EL (cell line): ENCODE data around the gene SPEF1.
A peak's percentile ranks its signal among the peaks of the same experiment; 100 is the strongest.
"Not testable (repeated sequence)": the region's sequence is repeated elsewhere in the genome, so short reads cannot be mapped to it uniquely, and the experiment has no call there.

Experiments used
- DNase-seq: peaks from one replicate; pipeline ENCODE4 v3.0.0-alpha.2; 2016

The SPEF1 gene

DNA sequence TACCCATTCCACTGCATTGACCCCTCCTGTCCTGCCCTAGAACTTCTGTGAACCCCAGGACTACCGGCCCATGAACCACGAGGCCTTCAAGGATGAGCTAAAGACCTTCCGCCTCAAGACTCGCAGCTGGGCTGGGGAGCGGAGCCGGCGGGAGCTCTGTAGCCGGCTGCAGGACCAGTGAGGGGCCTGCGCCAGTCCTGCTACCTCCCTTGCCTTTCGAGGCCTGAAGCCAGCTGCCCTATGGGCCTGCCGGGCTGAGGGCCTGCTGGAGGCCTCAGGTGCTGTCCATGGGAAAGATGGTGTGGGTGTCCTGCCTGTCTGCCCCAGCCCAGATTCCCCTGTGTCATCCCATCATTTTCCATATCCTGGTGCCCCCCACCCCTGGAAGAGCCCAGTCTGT is 23.5 kb upstream of the SPEF1 start:
- no peak for DNase-seq

DNA sequence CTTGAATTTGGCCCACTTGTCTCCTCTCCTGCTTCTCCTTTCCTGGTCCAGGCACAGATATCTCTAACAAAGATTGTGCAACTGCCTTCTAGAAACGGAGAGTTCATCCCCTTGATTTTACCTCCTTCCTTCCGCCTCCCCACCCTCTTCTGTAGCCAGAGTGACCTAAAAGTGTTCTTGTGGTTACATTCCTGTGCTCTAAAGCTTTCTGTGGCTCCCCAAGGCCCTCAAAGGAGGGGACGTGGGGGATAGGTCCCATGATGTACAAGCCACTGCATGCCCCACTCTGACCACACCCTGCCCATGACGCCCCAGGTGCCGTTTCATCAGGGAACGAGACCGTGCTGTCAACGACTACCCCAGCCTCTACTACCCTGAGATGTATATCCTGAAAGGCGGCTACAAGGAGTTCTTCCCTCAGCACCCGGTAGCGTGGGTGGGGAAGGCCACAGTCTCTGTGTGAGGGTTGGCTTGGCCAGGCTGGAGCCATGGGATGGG is 23.1 kb upstream of the SPEF1 start:
- DNase-seq = no peak

DNA sequence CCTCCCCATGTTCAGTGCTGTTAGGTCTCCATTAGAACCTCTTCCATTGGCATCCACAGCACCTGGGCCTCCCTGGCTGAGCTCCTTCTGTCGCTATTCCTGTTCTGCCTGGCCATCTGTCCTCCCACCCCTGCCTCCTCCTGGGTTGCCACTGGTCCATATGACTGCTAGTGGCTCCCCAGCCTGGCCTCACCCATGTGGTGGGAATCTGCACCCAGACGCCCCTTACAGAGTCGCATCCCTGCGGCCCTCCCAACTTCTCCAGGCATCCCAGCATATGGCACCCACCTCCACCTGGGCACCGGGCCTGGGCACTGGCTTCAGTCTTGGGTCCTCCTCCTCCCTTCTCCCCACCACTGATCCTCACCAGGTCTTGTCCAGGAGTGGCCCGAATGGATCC is 22.6 kb upstream of the SPEF1 start:
- no peak for DNase-seq

DNA sequence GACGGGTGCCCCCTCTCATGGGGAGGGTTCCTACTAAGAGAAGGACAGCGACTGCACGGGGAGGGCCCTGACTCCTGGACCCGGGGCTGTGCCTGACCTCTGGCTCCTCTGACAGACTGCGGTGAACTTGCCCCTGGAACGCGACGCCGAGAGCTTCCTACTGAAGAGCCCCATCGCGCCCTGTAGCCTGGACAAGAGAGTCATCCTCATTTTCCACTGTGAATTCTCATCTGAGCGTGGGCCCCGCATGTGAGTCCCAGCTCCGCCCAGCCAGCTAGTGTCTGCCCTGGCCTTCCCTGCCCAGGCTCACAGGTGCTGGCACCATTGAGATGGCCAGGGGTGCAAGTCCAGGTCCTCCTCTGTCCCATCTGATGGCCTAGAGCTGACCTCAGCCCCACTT is 22.0 kb upstream of the SPEF1 start:
- no peak for DNase-seq

DNA sequence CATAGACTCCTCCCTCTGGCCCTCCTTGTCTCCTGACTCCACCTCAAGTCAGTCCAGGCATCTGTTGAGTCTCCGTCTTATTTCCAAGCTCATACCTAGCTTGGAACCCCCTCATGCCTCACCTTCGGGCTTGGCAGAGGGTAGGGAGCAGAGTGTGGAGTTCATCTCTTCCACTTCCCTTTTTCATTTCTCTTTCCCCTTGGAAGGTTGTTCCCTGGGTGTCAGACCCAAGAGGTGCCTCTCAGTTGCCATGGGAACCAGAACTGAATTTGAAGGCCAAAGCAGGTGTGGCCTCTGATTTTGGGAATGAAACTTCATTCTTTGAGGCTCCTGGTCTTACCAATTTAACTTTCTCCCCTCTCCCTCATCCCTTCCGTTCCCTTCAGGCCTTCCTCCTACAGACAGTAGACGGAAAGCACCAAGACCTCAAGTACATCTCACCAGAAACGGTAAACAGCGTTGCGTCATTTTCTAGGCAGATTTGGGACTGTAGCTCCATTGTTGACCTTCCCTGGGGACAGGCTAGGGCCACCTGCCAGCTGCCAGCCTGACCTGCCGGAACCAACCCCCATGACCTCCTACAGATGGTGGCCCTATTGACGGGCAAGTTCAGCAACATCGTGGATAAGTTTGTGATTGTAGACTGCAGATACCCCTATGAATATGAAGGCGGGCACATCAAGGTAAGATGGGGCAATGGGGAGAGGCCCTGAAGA is 21.4 kb upstream of the SPEF1 start:
- no peak for DNase-seq

DNA sequence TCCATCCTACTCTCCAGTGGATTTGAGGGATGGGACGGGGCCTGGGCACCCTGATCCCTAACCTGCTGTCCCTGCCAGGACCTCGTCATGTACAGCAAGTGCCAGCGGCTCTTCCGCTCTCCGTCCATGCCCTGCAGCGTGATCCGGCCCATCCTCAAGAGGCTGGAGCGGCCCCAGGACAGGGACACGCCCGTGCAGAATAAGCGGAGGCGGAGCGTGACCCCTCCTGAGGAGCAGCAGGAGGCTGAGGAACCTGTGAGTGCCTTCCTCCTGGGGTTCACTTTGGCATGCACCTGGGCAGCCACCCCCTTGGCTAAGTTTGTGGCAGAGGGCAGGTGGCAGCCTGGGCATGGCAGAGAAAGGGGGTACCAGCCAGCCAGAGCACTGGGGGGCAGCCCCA is 20.6 kb upstream of the SPEF1 start:
- no peak for DNase-seq

DNA sequence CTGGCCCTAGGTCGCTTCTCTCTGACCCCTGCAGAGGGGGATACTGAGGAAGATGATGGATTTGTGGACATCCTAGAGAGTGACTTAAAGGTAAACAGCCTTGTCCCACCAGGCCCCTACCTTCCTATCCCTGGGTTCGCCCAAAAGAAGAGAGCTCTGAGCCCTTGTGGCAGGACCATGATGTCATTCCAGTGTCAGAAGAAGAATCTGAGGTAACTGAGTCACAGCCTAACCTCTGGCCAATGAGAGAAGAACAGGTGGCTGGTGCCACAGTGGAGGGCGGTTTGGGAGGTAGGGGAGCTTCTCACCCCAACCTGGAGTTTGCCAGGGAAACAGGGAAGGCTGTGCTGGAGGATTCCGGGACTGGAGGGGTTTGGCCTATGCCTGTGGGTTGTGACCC is 20.1 kb upstream of the SPEF1 start:
- DNase-seq = no peak

DNA sequence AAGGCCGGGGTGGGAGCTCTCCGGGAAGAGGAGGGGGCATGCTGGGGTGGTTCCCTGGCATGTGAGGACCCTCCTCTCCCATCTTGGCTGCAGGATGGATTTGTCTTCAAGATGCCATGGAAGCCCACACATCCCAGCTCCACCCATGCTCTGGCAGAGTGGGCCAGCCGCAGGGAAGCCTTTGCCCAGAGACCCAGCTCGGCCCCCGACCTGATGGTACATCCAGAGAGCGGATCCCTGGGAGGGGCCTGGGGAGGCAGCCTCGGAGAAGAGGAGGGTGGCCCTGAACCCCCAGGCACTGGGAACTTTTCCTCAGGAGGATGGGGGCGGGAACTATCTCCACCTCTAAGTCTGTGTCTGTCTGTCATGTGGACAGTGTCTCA is 19.6 kb upstream of the SPEF1 start:
- no peak for DNase-seq

DNA sequence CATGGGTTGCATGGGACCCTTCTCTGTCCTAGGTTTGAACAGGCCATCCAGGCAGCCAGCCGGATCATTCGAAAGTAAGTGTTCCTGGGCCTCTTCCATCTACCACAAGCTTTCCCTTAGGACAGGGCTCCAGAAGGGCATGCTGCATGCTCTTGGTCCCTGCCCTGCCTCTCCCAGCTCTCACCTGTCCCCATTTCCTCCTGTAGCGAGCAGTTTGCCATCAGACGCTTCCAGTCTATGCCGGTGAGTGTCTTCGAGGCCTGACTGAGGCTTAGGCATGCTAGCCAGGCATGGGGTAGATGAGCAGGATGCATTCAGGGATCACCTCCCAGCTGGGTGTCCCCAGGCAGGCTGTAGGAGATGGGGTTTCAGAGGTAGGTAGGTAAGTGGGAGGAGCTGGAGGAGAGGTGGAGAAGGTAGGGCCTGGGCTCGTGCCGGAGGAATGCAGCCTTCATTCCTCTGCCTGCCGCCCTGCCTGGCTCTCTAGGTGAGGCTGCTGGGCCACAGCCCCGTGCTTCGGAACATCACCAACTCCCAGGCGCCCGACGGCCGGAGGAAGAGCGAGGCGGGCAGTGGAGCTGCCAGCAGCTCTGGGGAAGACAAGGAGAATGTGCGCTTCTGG is 19.1 kb upstream of the SPEF1 start:
- no peak for DNase-seq

DNA sequence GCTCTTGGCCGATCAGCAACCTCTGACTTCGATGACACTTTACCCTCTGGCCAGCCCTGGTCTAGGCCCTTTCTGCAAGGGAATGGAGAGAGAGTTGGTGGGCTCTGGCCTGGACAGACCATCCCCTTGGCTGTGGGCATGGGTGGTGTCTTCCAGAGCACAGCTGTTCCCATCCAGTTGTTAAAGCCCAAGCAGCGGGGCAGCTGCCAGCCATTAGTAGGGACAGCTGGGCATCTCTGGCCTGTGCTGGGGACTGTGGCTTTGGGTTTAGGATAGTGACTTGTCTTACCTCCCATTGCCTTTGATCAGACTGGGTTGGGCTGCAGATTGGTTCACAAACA is 17.6 kb upstream of the SPEF1 start:
- no peak for DNase-seq

DNA sequence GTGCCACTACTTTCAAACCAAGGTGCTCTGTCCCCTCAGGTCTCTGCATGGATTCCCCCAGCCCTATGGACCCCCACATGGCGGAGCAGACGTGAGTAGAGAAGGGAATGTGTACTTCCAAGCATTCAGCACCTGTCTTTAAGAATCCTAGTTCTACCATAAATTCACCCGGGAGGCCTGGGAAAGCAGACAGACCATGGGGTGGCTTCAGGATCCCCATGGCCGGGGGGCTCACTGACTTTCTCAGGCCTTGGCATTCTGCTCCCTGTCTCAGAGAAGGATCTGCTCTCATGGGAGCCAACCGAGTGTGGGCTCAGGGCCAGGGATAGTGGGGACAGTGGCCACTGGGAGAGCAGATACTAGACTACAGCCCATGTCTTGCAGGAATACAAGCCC is 17.1 kb upstream of the SPEF1 start:
- no peak for DNase-seq

DNA sequence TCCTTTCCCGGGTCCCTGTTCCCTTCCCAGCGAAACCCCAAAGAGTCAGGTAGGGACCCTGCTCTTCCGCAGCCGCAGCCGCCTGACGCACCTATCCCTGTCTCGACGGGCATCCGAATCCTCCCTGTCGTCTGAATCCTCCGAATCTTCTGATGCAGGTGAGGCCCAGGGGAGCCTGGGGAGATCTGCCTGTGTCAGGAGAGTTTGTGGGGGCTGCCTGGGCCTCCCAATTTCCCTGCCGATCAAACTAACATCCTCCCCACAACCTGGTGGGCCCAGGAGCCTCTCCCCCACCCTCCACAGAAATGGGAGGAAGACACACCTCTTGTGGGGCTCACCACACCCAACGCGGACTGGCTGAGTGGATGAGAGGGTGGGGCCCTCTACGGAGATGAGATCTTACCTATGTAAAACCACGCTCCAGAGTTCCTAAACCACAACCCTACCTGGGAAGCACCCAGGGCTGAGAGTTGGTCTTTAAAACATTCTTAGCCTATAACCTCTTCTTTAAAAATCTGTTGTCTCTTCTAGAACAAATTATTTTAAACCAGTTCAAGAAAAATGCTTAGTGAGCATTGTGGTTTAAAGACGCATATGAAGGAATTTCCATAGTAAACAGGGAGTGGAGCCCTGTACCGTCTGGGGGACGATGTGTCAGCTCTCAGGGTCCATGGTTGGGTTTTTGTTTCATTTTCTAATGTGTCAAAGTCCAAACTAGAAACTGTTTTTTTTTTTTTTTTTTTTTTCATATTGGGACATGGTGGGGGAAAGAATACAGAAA is 16.5 kb upstream of the SPEF1 start:
- peak; percentile 57 for DNase-seq

DNA sequence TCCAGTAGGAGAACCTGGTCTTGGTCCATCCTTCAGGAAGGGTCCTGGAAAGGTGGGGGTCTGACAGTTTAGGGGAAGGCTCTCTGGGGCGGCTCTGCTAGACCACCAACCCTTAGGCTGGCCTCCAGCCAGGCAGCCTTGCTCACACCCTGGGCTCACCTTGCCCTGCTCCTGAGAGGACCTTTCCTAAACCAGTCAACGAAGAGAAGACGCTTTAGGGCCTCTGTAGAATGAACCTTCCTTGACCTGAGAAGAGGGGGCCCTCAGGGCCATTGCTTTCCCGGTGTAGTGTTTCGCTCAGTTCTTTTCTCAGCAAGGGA is 15.9 kb upstream of the SPEF1 start:
- no peak for DNase-seq

DNA sequence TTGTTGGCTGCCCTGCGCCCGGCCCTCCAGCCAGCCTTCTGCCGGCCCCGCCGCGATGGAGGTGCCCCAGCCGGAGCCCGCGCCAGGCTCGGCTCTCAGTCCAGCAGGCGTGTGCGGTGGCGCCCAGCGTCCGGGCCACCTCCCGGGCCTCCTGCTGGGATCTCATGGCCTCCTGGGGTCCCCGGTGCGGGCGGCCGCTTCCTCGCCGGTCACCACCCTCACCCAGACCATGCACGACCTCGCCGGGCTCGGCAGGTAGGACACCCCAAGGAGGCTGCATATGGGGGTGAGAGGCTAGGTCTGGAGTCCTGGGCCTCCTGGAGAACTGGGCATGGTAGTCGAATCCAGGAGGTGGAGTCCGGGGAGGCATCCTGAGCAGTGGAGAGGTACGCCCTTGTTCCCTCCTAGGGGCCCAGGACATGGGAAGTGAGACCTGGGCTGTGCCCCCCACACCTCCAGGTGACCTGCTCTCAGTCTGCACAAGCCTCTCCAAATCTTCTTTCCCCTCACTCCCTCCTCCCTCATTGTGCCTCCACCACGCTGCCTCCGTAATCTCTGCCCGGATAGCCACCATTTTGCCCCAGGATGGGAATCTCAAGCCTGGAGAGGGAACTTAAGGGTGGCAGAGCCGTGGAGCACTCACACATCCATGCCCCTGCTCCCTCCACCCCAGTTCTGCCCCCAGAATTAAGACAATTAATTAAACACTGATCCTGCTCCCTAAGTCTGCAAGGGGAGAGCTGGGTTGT is 15.4 kb upstream of the SPEF1 start:
- DNase-seq = no peak

DNA sequence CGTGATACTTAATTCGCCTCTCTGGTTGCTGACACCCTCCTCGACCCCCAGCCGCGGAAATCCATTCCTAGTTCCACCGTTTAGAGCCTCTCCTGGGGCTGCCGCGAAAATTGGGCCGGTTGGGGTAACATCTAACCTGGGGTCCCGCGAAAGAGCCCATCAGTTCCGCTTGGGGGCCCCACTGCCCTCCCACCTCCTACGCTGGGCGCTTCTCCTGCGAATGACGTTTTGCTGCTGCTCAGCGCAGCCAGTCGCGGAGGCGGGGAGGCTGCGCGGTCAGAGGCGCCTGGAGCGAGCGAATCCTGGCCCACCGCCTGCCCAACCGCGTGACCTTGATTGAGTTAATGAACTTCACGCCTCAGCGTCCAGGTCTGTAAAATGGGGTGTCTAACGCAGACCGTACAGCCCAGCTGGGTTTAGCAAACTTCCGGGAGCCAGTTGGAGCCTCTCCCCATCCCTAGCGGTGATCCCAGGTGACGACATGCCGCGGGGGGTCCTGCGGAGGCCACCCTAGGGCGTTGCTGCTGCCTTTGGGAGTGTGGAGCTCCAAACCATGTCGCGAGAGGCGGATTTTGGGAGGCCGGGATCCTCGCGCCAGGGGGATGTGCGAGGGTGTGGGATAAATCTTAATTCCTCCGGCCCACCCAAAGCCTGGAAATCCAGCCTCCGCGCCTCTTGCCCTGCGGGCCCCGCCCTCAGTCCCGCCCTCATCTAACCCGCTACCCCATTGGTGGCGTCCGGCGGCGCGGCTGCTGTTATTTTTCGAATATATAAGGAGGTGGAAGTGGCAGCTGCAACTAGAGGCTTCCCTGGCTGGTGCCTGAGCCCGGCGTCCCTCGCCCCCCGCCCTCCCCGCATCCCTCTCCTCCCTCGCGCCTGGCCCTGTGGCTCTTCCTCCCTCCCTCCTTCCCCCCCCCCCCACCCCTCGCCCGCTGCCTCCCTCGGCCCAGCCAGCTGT is 14.5 kb upstream of the SPEF1 start, which contains the start of gene CDC25B:
Gene CDC25B (plus strand): TSS at position 800 of the 958 bp plus-strand sequence. CDS start 222 bp downstream, outside the sequence.
- peak; percentile 97 for DNase-seq

DNA sequence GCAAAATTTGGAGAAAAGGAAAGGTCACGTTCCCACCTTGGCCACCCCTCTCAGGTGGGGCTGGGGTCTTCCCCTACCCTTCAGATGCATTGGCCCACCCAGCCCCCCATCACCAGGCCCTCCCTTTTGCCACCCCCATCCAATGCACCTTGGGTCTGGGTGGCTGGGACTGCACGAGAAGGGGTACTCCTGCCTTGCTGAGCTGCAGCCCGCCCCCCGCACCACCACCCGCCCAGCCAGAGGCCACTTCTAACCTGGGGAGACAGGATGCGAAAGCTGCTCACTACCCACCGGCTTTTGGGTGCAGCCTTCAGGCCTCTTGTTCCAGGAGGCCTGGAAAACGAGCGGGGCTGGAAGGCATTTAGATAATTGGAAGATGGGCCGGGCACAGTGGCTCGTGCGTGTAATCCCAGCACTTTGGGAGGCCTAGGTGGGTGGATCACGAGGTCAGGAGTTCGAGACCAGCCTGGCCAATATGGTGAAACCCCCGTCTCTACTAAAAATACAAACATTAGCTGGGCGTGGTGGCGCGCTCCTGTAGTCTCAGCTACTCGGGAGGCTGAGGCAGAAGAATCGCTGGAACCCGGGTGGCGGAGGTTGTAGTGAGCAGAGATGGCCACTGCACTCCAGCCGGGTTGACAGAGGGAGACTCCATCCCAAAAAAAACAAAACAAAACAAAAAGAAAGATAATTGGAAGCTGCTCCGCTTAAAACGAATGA is 13.6 kb upstream of the SPEF1 start:
- no peak for DNase-seq

DNA sequence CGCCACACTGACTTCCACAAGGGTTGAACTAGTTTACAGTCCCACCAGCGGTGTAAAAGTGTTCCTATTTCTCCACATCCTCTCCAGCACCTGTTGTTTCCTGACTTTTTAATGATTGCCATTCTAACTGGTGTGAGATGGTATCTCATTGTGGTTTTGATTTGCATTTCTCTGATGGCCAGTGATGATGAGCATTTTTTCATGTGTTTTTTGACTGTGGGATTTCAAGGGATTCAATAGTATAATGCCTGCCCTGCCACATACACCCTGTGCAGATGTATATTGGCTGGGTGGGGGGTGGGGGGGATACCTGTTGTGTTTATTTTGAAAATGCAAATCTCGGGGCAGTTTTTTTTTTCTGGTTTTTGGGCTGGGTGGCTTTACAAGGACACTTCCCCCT is 12.9 kb upstream of the SPEF1 start:
- not testable (repeated sequence) for DNase-seq

DNA sequence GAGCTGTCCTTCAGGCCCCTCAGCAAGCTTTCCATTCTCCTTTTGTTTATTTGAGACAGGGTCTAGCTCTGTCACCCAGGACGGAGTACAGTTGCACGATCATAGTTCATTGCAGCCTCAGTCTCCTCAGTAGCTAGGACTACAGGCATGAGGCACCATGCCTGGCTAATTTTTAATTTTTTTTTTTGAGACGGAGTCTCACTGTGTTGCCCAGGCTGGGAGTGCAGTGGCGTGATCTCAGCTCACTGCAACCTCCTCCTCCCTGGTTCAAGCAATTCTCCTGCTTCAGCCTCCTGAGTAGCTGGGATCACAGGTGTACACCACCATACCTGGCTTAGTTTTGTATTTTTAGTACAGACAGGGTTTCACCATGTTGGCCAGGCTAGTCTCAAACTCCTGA is 8.0 kb upstream of the SPEF1 start:
- DNase-seq = not testable (repeated sequence)

DNA sequence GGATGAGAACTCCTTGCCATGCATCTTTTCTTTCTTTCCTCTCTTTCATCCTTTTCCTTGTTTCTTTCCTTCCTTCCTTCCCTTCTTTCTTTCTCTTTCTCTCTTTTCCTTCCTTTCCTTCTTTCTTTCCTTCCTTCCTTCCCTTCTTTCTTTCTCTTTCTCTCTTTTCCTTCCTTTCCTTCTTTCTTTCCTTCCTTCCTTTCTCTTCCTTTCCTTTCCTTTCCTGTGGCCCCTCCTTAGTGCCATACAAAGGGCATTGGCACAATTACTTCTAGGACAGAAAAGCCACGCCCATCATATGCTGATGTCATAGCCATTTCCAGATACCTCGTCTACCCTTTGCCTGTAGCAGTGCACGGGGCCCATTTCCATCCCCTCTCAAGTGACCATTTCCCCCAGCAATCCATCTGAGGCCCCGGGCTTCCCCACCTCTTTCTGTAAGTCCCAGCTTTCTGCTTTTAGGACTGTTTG is 7.5 kb upstream of the SPEF1 start:
- peak; percentile 34 for DNase-seq

DNA sequence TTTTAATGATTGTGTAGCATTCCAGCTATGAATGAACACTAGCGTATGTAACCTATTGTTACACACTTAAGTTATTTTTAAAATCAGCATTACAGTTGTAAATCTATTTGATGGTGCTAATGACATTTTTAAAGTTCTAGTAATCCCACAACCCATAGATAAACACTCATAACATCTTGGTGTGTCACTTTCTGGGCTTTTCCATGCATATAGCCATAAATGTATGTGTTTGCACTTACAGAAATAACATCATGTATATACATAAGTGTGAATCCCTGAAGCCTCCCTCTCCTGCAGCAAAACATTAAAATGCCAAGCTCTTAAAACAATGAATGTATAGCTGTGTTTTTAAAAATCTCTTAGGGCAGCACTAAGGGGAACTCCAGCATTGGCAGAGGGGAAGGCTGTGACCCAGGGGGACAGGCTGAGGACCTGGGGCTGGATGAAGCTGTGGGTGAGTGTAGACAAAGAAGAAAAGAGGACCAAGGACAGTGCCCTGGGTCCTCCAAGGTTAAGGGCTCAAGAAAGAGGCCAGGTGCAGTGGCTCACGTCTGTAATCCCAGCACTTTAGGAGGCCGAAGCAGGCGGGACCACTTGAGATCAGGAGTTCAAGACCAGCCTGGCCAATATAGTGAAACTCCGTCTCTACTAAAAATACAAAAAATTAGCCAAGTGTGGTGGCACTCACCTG is 6.2 kb upstream of the SPEF1 start:
- no peak for DNase-seq
